Activated CD4-positive, CD25-positive, alpha-beta regulatory T cell treated with anti-CD3 and anti-CD28 coated beads, Interleukin-2, amount 50 U/mL, for 16 hours (primary cell): ENCODE measurements around the gene TBXAS1.
"Not testable (repeated sequence)": the region's sequence is repeated elsewhere in the genome, so short reads cannot be mapped to it uniquely, and the experiment has no call there.

ENCODE experiments used
- DNase-seq: peaks from one replicate; pipeline ENCODE4 v3.0.0-alpha.2; 2020; ENCODE audit warnings: low read depth, low spot score

TBXAS1 gene

GRCh38 chr7:139825666-139826290, 3.3 kb upstream of the TBXAS1 start:
- DNase-seq: no peak

GRCh38 chr7:139827042-139827441, 2.0 kb upstream of the TBXAS1 start:
- no peak for DNase-seq

DNA sequence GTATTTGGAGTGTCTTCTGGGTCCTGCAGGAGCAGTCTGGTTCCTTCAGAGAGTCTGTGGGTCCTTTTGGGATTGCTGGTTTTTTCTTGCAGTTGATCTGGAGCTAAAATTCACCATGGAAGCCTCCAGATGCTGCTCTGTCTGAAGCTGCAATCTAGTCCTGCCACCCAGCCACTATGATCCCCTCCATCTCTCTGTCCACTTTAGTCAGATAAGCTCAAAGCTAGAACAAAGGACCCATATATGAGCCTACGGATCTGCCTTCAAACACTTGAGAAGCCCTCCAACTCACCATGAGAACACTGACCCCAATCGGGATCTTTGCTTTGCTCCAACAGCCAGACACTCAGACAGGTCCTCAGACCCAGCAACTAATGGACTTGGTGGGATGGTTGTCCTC, 618 bp upstream of the TBXAS1 start:
- DNase-seq: no peak

DNA sequence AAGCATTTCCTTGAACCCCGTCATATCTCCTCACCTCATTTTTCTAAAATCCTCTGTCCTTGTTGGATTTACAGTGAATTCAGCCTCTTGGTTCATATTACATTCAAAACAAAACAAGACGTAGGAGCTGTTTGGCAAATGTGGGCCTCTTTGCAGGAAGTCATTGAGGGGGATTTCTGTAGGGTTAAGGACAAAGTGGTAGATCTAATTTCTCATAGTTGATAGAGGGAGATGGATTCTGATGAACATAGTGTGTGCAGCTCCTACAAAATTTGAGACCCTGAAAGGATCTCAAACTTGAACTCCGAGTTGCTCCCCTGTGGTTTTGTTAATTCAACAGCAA, 682 bp downstream of the TBXAS1 start:
- no peak for DNase-seq

GRCh38 chr7:139830292-139830691, 1.2 kb downstream of the TBXAS1 start:
- no peak for DNase-seq

- DNase-seq: no peak
Observed at GRCh38 chr7:139830782-139831501, 1.9 kb downstream of the TBXAS1 start.

DNA sequence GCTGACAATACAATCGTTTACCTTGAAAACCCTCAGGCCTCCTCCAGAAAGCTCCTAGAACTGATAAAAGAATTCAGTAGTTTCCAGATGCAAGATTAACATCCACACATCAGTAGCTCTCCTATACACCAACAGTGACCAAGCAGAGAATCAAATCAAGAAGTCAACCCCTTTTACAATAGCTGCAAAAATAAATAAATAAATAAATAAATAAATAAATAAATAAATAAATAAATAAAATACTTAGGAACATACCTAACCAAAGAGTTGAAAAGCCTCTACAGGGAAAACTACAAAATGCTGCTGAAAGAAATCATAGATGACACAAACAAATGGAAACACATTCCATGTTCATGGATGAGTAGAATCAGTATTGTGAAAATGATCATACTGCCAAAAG, 6.8 kb downstream of the TBXAS1 start:
- not testable (repeated sequence) for DNase-seq

DNA sequence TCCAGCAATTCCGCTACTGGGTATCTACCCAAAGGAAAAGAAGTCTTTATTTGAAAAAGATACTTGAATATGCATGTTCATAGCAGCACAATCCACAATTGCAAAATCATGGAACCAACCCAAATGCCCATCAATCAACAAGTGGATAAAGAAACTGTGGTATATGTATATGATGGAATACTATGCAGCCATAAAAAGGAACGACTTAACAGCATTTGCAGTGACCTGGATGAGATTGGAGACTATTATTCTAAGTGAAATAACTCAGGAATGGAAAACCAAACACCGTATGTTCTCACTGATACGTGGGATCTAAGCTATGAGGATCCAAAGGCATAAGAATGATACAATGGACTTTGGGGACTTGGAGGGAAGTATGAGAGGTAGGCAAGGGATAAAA, 8.2 kb downstream of the TBXAS1 start:
- not testable (repeated sequence) for DNase-seq

DNA sequence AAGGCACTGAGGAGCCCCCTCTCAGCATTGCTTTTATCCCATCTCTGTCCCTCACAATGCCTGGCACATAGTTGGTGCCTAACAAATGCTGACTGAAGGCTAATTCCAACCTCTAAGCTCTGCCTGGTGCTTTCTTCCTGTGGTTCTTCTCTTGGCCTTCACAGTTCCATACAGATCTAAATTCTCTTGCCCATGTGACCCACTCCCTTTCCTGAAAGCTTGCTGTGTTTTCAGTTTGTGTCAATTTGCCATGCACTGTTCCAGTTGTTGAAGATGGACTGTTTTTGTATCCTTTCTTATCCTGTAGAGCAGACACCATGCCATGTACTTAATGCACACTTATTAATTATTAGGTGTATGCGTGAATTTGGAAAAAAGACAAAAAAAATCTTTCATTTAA, 9.2 kb downstream of the TBXAS1 start:
- no peak for DNase-seq

DNA sequence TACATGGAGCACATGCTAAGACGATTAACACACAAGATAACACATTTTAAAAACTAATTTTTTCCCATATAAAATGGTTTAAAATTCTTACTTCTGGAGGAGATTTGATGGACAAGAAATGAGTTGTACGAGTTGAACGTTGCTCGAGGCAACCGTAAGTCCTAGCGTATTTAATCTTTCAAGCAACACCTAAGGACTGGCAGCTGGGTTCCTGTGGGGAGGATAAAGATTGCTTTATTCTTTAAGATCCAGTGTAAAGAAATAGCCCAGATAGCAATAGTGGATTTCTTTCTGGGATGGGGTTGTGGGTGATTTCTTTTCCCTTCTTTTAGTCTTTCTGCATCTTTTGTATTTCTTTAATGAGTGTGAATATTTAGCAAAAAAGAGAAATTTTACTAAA, 9.8 kb downstream of the TBXAS1 start:
- no peak for DNase-seq

DNA sequence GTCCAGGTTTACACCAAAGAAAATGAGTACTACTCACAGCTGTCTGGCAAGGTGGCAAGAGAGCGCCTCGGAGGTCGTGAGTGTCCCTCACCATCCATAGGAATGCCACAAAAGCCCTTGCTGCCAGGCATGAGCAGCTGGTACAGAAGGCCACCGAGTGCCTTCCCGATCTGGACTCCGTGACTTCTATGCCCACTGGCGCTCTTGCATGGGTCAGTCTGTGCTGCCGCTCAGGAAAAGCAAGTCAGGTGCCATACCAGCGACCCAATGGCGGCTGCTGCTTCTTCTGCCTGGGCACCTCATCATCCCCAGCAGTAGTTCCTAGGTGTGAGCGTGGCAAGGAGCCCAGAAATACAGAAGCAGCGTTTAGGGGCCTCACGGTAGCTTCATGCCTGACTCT, 11.7 kb downstream of the TBXAS1 start:
- no peak for DNase-seq

GRCh38 chr7:139842401-139843210, 13.5 kb downstream of the TBXAS1 start:
- DNase-seq: no peak

- not testable (repeated sequence) for DNase-seq
Observed at GRCh38 chr7:139843211-139843537, 14.1 kb downstream of the TBXAS1 start.

DNA sequence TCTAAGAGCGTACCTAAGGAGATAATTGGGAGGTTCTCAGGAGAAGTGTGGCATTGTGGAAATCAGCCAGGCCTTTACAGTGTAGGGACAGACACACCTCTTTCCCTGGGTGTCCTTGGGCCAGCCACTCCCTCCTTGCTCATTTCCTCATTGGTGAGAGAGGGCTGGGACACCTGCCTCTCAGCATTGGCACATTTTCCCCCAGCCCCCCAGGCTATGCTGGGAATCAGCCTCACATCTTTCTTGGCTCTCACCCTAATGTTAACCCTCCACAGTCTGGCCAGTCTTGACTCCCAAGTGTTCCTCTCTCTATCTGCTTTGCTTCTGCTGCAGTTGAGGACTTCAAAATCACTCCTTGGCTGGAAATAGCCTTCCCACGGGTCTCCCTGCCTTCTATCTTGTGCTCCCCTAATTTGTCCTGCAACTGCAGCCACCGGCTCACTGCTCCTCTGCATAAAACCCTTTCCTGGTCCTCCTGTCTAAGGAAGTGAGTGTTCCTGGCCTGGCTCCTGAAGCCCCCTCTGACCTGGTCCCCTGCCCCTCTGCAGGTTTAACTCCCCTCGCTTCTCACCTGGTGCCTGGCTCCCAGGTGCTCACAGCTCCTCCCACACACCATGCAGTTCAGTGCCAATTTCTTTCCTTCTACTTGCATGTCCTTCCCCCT, 15.8 kb downstream of the TBXAS1 start:
- no peak for DNase-seq

- DNase-seq: no peak
Observed at GRCh38 chr7:139845443-139845805, 16.4 kb downstream of the TBXAS1 start.

DNA sequence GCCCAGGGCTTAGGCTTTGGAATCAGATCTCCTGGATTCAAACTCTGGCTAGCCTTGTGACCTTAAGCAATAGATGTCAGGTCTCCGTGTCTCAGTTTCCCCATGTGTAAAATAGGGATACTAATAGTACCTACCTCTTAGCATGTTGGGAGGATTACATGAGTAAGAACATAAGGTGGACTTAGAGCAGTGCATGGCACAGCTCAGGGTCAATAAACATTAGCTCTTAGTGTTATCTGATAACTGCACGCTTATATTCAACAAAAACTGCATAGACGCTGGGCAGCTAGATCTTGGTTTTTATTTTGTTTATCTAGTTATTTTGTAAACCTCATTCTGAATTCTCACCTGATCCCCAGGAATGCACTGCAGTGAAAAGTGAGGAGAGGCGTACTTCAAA, 17.2 kb downstream of the TBXAS1 start:
- DNase-seq: no peak

DNA sequence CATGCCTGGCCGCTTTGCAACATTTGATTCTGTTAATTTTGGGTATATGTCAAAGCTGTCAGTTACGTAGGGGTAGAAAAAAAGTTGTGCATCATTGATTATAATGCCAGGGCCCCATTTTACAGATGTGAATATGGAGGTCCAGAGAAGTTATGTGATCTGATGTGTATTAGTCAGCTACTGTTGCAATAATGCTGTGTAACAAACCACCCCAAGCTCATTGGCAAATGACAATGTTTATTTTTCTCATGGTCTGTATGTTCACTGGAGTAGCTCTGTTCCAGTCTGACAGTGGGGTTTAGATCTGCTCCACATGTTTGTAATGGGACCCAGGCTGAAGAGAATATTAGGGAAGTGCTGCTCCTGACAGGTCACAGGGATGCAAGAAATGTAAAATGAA, 19.2 kb downstream of the TBXAS1 start:
- DNase-seq: no peak

- DNase-seq: no peak
Observed at GRCh38 chr7:139850906-139851305, 21.8 kb downstream of the TBXAS1 start.

DNA sequence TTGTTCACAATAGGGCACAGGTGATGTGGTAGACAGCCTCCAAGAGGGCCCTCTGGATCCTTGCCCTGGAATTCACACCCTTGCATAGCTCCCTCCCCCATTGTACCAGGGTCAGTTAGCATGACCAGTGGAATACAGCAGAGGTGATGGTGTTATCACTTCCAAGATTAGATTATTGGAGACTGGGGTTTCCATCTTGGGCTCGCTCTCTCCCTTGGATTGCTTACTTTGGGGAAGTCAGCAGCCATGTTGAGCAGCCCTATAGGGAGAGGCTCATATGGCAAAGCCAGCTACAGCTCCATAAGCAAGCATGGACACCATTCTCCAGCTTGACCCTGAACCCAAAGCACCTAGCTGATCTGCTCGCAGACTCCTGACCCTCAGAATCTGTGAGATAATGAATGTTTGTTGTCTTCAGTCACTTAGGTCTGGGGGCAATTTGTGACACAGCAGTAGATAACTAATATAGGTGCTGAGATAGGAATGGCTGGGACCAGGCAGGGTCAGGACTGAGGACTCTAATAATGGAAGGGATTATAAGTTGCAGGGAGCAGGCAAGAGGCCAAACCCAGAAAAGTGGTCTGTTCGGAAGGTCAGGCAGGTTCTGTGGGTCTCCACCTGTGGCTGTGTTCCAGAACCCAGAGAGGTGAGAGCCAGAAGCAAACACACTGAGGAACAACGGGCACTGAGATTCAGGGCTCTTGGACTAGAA, 22.9 kb downstream of the TBXAS1 start:
- no peak for DNase-seq

- DNase-seq: no peak
Observed at GRCh38 chr7:139852482-139852845, 23.4 kb downstream of the TBXAS1 start.

DNA sequence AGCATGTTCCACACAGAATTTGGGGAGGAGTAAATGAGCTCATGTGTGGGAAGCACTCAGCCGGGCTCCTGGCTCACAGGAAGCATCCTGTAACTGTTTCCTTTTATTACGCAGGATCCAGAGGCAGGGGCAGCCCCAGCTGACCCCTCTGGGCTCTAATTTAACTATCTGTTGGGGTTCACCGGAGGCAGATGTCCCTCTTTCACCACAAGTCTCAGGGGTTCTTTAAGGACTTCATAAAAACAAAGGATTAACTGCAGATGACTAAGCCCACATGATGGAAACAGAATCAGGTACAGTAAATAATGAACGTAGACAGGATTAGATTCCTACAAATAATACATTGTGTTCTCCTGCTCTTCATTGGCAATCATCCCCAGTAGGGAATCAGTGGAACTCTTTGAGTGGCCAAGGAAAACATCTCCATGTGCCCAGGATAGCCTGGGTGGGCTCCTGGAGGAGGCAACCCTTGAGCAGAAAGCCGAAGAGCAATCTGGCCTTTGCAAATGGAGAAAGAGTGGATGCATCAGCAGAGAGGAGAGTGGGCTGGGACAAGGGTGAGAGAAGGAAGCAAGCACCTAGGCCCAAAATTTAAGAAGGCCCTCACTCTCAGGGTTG, 24.6 kb downstream of the TBXAS1 start:
- DNase-seq: no peak

- no peak for DNase-seq
Observed at GRCh38 chr7:139854124-139854511, 25.1 kb downstream of the TBXAS1 start.
